ENCODE results near the gene METAP2.

METAP2 gene

DNA sequence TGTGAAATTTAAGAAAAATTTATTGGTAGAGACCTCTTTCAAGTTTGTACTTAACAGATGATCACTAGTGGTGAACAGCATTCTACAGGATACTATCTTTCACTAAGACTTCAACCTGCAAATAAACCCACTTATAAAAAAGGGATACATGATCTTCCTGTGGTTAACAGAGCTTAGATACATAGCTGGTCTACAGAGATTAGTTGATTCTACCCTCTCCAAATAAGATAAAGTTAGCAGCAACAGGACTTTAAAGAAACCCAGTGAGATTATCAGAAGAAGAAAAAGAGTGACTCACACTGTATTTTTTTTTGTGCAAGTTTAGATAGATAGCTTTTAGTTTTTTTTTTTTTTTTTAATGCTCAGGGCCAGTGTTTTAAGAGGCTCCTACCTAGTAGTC is 42.8 kb downstream of the METAP2 start:
- no peak for DNase-seq

GRCh38 chr12:95517246-95517645 is 43.3 kb downstream of the METAP2 start:
- no peak for DNase-seq

DNA sequence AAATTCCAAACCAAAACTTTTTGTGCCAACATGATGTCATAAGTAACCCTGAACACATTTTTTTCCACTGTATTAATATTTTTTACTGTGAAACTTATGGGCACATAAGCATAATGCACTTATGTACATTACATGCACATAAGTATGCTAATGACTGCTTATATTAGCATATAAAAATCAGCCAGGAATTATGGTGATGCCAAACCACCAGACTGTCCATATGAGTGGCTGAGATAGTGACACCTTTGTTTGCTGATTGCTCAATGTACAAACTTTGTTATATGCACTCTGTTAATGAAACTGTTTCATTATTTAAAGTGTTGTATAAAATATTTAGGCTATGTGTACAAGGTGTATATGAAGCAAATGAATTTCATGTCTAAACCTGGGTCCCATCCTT is 45.0 kb downstream of the METAP2 start:
- DNase-seq, result no peak

DNA sequence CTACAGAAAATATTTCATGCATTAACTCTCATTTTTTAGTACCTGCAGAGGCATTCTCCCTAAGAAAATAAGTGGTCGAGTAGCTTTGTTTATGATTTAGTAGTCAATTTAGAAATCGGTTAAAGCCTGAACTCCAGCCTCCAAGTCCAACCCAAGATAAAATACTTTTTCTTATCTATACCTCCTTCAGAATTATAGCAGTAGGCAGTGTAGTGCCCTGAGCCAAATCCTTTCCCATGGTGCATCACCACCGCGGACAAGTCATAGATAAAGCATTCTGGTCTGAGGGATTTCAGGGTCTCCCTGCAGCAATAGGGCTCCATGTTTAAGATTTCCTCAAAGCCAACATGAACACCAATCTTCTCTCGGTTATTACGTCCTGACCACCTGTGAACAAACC is 46.9 kb downstream of the METAP2 start:
- no peak for DNase-seq

DNA sequence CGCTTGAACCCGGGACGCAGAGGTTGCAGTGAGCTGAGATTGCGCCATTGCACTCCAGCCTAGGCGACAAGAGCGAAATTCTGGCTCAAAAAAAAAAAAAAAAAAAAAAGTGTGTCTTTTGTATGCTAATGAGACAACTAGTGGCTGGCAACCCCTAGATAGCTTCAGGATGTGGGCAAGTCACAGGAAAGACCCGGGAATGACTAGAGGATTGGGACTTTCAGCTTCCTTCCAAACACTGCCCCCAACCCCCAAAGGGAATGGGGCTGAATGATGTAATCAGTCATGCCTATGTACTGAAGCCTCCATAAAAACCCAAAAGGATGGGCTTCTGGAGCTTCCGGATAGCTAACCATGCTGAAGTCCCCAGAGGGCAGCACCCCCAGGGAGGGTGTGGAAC is 48.7 kb downstream of the METAP2 start:
- no peak for DNase-seq

GRCh38 chr12:95528431-95528830 is 54.5 kb downstream of the METAP2 start:
- no peak for DNase-seq

- no peak for DNase-seq
Observed at GRCh38 chr12:95529693-95530225, 55.8 kb downstream of the METAP2 start.

DNA sequence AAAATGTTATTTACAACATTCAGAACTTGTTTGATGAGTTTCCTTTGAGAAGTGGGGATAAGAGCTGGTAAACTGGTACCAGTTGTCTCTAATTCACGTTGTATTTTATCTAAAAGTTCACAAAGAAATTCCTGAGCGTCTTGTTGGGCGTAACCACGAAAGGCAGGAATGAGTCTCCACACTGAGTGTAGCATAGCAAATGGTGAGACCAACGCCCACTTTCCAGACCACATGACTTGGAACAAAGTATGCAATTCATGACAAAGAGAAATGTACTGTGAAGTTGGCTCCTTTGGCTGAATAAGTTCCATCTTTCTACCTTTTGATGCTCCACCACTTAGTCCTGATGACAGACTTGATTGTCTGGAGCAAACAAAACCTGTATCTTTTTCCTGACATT is 58.9 kb downstream of the METAP2 start:
- no peak for DNase-seq

DNA sequence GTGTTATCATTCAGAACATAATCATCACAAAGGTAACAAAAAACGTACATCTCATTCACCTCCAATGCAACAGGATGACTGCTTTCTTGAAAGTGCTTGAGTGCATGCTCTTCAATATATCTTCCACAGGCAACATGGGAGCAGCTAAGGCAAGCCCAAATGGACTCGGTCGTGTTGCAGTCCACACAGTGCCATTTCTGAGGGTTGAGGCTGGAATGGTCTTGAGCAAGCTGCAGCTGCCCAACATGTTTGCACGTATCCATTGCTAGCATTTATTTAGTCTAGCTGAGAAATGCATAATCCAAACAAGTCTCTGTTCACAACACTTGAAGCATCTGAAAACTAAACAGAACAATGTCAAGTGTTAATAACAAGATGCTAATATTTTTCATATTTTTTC is 60.0 kb downstream of the METAP2 start:
- DNase-seq, result no peak

- DNase-seq, result no peak
Observed at GRCh38 chr12:95538006-95538405, 64.1 kb downstream of the METAP2 start.

DNA sequence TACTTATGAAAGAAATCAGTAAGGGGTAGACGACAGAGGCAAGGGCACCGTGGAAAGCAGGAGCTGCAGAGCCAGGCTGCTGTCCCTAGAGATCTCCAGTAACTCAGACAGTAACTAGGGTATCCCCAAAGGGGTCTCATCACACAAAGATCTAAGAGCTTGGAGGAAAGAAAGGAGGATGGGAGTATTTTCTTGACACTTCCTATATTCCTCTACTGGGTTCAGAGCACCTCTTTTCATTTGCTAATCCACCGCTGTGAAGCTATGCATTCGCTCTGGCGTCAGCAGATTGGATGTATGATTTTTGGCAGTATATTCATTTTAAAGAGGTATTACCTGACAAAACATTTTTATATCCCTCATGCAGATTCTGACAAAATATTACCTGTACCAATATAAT is 64.7 kb downstream of the METAP2 start:
- no peak for DNase-seq

DNA sequence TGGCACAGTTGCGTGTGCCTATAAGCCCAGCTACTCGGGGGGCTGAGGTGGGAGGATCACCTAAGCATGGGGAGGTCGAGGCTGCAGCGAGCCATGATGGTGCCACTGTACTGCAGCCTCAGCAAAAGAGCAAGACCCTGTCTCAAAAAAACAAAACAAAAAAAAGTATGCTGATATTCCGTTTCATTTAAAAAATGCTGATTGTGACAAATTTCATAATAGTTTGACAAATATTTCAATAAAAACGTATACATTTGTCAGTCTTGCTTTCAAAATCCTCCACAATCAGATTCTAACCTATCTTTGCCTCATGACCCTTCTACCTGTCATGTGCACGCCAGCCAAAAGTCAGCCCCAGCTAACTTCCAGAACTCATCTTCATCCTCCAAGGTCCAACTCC is 67.5 kb downstream of the METAP2 start:
- no peak for DNase-seq

DNA sequence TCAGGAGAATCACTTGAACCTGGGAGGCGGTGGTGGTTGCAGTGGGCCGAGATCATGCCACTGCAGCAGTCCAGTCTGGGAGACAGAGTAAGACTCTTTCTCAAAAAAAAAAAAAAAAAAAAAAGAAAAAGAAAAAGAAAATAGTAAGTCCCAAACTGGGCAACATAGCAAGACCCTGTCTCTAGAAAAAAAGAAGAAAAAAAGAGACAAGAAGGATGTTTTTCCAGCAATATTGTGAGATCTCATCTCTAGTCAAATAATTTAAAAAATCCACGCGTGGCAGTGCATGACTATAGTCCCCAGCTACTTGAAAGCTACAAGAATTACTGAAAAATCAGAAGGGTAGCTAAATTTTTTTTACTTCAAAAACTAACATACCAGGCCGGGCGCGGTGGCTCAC is 69.4 kb downstream of the METAP2 start:
- DNase-seq, result no peak

DNA sequence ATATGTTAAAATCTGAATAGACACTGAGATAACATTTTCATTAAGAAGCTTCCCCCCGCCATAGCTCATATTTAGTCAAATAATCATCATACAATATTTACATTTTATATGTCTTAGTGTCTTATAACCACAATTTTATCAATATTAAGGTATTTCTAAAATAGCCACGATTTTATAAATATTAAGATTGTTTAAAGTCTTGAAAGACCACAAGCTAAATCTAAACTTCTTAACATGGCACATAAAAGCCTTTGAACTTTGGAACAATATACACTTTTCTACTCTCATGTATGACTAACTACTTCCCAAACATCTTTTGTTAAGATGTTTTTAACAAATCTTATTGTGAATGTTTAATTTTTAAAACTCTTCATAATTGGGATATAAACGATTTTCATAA is 70.8 kb downstream of the METAP2 start:
- no peak for DNase-seq

GRCh38 chr12:95545303-95545702 is 71.4 kb downstream of the METAP2 start:
- no peak for DNase-seq

DNA sequence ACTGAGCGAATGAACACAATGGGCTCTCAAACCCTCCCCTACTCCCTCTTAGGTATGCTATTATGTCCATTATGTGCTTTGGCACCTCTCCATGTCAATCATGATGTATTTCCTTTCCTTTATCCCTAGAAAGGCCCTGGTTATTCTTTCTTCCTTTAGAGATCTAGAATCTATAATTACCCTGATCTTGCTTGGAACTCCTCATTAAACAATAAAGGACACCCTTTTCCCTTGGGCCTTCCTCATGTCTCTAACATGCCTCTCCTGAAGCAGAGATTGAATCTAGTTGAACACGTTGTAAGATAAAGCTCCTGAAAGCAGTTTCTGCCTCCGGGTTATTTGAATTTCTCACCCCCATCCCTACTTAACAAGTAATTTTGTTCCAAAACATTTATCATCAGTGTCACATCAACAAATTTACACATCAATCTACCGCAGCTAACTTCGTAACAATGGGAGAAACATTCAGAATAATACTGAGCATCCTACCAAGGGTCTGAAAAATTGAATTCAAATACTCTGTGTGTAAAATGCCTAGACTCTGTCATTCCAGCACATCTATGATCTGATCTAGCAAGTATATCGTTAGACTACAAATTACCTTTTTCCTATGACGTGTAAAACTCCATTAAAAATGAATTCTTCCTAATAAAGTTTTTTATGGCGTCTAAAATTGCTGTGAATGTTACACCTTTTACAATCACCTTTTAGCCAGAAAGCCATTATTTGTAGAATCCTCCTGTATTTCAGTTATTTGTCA is 72.0 kb downstream of the METAP2 start:
- DNase-seq, result no peak

- no peak for DNase-seq
Observed at GRCh38 chr12:95546491-95546813, 72.5 kb downstream of the METAP2 start.

DNA sequence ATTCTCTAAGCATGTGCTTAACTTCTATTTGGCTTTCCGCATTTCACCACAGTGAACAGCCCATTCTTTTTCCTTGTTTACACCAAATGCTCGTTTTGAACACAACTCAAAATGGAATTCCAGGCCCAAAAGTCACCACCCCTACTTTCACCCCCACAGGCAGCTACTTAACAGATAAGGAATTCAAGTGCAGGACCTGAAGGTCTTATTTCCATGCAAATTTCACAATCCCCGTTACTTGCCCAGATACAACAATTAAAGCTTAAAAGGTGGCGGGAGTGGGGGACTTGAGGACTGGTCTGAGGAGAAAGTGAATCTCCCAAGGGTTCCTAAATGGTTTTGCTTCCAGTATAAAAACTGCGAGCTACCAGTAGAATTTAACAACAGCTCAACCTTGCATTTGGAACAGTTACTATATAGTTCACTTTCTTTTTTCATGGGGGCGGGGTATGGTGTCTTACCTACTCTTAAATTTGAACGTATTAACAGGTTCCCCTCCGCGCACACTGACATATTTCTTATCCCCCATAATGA is 73.6 kb downstream of the METAP2 start:
- DNase-seq, result no peak

GRCh38 chr12:95548056-95548538 is 74.1 kb downstream of the METAP2 start:
- peak; percentile 79 for DNase-seq

- DNase-seq, result peak; percentile 84
Observed at GRCh38 chr12:95548539-95549391, 74.8 kb downstream of the METAP2 start.

- DNase-seq, result no peak
Observed at GRCh38 chr12:95549392-95550084, 75.6 kb downstream of the METAP2 start.

DNA sequence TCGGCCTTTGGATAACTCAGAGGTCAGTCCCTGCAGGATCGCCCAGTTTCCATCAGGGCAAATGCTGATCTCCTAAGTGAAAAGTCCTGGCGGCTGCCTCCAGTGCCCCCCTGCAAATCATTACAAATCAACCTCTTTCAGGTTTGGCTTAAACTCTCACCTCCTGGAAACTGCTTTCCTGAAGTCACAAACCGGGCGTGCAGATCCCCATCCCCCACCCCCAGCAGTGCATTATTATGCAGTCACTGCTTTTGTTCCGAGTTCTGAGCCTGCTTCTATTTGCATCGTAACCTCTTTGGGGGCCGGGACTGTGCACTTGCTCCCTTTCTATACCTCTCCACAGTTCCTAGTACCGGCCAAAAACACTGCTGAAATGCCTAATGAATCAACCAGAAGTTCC is 77.4 kb downstream of the METAP2 start, which contains the start of gene USP44:
TSS of gene USP44 (minus strand) at position 172 of the 400 bp plus-strand sequence. CDS start 17,220 bp downstream, outside the sequence.
- DNase-seq, result no peak

DNA sequence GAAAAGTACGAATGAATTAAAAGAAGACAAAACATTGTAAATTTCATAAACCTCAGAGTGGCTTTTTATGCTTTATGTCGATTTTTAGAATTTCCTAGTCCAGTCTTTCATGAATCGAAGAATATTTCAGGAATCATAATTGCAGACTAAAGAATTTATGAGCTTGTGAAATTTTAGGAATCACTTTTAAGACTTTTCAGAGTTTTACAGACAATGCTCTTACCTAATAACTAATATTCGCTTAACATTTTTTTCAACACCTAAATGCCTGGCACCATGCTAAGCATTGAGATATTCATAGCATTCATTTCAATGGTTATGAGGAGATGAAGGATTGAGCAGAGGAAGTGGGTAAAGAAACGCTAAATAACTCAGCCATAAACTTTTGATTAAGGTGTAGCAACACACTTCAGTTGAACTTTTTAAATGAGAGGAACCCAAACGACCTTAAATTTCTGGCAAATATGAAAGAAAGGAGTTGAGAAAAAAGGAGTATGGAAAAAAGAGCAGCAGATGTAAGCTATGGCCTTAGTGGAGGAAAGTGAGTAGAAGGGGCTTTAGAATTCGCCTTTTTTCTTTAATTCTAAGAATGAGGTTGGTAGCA is 78.1 kb downstream of the METAP2 start:
- DNase-seq, result no peak
